Measurements from ENCODE around the gene SLC35D2.
"Not testable (repeated sequence)": the region's sequence is repeated elsewhere in the genome, so short reads cannot be mapped to it uniquely, and the experiment has no call there.

The SLC35D2 gene

GRCh38 chr9:96350866-96351265 is 32.6 kb downstream of the SLC35D2 start:
- no peak for DNase-seq

DNA sequence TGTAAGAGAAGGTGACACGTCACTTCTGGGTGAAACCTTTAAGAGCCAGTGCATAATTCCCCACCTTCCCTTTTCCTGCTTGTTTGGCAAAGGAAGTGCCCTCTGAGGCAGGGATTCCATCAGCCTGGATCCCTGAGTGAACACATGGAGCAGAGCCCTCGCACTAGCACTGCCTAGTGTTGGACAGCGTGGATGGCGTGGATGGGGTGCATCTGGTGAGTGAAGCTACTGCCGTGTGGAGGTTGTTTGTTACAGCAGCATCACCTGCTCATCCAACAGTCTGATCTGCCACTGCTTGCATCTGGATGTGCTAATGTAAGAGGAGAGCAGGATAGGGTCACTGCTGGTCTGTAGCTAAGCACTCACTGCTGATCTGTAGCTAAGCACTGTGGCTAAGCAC is 35.2 kb downstream of the SLC35D2 start:
- no peak for DNase-seq

DNA sequence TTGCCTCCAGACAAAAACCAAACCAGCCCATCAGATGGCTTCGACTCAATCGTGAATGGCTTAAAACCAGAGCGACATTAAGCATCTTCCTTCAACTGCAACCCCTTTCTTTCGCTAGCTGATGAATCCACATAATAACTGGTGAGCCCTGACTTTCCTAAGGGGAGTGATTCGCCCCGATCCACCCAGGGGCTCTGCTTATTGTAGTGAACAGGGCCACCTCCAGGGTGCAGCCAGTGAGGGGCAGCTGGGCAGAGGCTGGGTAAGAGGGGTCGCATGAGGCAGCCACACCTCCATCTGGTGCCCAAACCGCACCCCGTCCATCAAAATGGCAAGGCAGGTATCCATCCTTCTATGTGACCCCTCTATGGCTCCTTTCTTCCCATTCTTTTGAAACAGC is 38.0 kb downstream of the SLC35D2 start:
- no peak for DNase-seq

DNA sequence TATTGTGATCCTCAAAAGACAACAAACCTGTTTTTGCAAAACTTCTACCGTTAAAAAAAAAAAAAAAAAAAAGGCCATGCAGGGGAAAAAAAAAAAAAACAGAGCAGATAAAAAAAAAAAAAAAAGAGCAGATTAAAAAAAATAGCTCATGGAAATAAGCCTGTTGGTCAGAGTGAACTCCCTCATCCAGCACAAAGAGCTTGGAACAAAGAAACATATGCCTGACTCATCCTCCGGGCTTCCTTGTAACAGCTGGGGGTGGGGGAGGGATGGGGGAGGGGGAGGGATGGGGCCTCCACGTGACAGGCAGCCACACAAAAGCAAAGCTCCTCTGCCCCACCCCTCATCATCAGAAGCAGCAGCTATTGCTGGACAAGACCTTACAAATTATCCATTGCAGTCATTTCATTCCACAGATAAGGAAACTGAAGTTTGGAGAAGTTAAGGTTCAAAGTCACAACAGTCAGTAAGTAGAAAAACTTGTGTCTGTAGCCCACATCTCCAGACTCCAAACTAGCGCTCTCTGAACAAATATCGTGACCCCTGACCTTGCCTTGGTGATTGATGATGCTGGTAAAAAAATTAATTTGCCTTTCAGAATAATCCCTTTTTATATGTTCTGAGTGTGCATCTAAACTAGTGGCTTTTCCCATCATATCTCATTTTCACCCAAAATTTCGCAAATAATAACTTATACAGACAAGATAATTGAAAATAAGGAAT is 38.9 kb downstream of the SLC35D2 start:
- peak; percentile 37 for DNase-seq

GRCh38 chr9:96343515-96344360 is 39.8 kb downstream of the SLC35D2 start:
- DNase-seq, result no peak

DNA sequence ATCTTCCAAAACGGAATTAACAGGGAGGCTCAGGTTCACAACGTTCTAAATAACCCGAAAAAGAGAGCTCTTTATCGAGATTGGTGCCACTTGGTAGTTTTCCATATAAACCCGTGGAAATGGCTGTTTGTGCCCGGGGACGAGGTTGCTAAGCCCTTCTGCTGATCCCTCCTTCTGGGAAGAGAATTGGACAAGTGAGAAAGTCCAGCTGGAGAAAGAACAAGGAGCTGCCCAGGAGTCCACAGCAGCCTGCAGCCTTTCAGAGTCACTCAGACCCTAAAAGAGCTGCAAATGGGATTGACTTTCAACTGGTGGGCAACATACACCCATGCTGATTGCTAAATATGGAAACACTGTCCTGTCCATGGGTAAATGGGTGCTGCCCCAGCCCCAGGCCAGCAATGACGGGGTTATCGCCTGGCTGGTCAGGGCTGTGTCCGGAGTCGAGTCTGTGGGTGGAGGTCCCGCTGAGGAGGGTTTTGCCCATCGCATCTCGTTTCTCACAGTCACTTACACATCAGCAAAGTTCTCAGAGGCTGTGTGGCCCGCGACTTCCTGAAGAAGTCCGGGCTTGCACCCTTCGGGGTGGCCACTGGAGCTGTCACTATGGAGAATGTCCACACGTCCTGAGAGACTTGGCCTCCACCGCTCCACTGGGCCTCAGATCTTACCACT is 40.8 kb downstream of the SLC35D2 start:
- DNase-seq, result no peak

DNA sequence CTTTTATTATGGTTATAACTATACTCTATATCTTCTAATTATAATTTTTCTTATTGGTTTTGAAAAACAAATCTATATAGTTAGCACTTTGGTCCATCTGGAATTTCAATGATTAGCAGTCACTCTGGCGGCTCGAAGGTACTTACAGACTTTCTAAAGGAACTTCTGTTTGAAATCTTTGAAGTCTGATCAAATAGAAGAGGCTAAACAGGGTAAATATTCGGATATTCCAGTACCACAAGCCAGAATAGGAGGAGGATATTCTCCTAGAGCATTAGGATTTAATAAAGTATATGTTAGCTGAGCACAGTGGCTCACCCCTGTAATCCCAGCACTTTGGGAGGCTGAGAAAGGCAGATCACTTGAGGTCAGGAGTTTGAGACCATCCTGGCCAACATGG is 42.8 kb downstream of the SLC35D2 start:
- no peak for DNase-seq

- no peak for DNase-seq
These were observed 45.2 kb downstream of the SLC35D2 start for GRCh38 chr9:96338299-96338698.

DNA sequence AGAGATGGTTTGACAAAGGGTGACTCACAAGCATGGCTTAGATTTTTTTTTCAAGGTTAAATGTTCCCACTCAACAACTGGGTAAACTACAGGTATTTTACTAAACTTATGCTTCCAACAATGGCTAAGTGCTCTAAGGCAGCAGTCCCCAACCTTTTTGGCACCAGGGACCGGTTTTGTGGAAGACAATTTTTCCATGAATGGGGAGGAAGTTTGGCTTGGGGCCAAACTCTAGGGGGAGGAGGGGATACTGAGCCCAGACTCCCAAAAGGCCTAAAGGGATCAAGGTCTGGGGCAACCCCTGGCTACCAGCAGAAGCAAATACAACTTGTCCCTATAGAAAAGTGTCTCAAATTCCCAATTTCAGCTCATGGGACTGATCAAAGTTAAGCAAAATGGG is 49.6 kb downstream of the SLC35D2 start:
- DNase-seq, result no peak

GRCh38 chr9:96331236-96331947 is 52.1 kb downstream of the SLC35D2 start:
- no peak for DNase-seq

GRCh38 chr9:96327694-96328352 is 55.7 kb downstream of the SLC35D2 start:
- peak; percentile 68 for DNase-seq

- no peak for DNase-seq
These were observed 60.3 kb downstream of the SLC35D2 start for GRCh38 chr9:96323169-96323568.

- not testable (repeated sequence) for DNase-seq
These were observed 60.8 kb downstream of the SLC35D2 start for GRCh38 chr9:96322736-96323135.

DNA sequence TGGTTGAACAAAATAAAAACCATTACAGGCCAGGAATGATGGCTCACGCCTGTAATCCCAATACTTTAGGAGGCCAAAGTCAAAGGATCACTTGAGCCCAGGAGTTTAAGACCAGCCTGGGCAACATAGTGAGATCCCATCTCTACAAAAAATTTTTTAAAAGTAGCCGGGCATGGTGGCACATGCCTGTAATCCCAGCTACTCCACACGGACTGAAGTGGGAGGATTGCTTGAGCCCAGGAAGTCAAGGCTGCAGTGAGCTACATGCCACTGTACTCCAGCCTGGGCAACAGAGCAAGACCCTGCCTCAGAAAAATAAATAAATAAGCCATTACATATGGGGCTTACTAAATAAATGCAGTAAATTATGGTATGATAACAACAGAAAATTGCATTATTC is 61.3 kb downstream of the SLC35D2 start:
- not testable (repeated sequence) for DNase-seq

DNA sequence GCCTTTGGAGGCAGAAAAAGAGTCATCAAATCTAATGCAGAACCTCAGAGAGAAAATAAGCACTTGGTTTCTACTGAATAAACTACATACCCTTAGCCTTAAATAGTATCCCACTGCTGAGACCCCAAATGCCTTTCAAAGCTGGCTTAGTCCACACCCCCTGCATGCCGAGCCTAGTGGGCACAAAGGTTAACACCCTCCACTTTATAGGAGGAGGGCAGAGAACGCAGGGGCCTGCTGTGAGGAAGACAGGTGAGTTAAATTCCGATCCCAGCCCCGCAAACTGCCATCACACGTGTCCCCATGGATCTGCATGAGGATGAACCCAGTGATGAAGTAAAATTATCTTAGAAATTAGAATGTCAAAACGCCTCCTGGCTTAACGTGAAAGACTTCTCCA is 62.0 kb downstream of the SLC35D2 start:
- DNase-seq, result no peak

DNA sequence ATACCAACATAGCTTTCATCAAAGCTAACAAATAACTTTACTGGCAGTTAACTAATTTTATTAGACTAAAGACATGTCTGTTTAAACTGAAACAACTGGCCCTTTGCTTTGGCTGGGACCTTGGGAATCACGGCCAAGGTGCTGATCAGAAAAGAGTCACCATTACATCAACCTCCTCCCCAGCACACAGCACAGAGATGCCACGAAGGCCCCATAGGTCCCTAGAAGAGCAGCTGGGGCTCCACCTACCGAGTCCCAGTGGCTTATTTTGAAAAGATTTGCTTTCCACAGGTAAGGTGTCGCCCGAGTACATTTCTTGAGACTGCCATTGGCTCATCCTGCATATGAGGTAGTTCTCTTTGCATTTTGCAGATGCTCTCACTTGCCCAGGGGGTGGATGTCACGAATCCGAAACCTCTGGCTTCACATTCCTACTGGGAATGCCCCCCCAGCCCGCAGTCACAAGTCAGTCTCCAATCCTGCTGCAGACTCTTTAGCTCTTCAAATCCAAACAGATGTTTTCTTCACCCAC is 62.7 kb downstream of the SLC35D2 start:
- DNase-seq, result no peak

DNA sequence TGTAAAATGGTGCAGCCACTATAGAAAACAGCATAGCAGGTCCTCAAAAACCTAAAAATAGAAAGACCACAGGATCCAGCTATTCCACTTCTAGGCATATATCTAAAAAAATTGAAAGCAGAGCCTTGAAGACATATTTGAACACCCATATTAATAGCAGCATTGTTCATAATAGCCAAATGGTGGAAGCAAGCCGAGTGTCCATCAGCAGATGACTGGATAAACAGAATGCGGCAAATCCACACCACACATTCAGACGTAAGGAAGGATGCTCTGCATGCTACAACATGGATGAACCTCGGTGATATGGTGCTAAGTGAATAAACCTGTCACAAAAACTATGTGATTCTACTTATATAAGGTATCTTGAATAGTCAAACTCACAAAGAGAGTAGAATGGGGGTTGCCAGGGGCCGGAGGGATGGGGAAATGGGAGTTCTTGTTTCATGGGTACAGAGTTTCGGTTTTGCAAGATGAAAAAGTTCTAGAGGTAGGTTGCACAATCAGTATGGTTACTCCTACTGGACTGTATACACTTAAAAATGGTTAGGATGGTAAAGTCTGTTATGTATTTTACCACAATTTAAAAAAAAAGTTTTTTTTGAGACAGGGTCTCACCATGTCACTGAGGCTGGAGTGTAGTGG is 64.5 kb downstream of the SLC35D2 start:
- no peak for DNase-seq

DNA sequence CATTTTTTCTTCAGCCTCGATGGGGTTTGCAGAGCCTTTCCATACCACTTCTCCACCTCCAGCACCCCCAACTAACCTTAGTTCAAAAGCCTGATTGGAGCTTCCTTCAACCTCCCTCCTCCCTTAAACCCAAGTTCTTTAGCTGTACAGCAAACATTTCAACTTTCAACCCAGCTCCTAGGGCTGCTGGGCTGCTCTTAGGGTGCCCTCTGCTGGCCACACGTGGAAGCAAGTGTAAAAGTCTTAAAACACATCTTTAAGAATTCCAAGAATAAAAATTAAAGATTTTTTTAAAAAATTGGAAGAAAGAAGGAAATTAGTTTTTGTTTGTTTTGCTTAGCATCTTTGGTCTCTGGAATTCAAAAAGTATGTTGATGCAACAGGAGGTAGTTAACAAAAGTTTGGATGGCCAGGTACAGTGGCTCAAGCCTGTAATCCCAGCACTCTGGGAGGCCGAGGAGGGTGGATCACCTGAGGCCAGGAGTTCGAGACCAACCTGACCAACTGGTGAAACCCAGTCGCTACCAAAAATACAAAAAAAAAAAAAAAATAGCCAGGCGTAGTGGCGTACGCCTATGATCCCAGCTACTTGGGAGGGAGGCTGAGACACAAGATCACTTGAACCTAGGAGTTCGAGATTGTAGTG is 66.1 kb downstream of the SLC35D2 start:
- no peak for DNase-seq

DNA sequence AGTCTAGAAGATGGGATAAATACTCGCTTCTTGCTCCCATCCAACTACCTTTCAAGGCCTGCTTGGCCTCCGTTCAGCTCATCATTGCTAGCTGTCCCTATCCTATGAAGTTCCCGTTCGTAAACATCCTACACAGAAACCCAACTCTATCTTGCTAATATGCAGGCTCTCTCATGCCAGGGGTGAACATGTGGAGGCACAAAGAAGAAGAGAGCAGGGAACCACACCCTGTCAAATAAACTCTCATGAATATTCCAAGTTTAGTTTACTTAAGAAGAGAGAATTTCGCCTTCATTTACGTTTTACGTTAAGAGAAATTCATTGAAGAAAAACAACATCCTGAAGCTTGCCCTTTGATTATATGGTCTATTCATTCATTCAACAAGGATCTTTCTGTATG is 73.7 kb downstream of the SLC35D2 start:
- DNase-seq, result no peak

- not testable (repeated sequence) for DNase-seq
These were observed 76.6 kb downstream of the SLC35D2 start for GRCh38 chr9:96306958-96307357.

DNA sequence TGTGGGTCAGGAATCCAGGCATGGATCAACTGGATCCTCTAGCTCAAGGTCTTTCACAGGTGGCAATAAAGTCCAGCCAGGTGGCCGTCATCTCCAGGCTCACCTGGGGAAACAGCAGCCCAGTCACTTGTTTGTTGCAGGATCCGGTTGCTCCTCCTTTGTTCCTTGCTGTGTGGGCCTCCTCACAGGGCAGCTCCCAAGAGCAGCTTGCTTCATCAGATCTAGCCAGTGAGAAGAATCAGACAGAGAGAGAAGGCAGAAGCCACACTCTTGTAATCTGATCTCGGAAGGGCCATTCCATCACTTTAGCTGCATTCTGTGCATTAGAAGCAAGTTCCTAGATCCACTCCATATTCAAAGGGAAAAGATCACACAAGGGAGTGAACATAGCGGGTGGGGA is 78.3 kb downstream of the SLC35D2 start:
- no peak for DNase-seq

Data from NCI-H2029 treated with DMSO at 0.1 percent for 48 hours (cell line).